ENCODE measurements around the gene CDX4.

DNA sequence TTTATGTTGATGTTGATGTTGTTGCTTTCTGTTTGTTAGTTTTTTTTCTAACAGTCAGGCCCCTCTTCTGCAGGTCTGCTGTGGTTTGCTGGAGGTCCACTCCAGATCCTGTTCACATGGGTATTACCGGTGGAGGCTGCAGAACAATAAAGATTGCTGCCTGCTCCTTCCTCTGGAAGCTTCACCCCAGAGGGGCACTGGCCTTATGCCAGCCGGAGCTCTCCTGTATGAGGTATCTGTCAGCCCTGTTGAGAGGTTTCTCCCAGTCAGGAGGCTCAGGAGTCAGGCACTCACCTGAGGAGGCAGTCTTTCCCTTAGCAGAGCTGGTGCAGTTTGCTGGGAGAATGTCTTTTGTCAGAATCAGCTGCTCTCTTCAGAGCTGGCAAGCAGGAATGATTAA is 34.7 kb downstream of the CDX4 start:
- TF ChIP-seq, protein P1, sequence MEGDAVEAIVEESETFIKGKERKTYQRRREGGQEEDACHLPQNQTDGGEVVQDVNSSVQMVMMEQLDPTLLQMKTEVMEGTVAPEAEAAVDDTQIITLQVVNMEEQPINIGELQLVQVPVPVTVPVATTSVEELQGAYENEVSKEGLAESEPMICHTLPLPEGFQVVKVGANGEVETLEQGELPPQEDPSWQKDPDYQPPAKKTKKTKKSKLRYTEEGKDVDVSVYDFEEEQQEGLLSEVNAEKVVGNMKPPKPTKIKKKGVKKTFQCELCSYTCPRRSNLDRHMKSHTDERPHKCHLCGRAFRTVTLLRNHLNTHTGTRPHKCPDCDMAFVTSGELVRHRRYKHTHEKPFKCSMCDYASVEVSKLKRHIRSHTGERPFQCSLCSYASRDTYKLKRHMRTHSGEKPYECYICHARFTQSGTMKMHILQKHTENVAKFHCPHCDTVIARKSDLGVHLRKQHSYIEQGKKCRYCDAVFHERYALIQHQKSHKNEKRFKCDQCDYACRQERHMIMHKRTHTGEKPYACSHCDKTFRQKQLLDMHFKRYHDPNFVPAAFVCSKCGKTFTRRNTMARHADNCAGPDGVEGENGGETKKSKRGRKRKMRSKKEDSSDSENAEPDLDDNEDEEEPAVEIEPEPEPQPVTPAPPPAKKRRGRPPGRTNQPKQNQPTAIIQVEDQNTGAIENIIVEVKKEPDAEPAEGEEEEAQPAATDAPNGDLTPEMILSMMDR (conservative IDR thresholded peaks at IDR 0.05; ENCODE audit: low read depth in 2 of 2) = no peak
- TF ChIP-seq CREB1 (CRISPR knock-in tag; IDR thresholded peaks at IDR 0.05; ENCODE audit: low read depth) = no peak
- TF ChIP-seq EZH2phosphoT487 (IDR thresholded peaks at IDR 0.05; ENCODE audit: unreplicated experiment) = no peak
- TF ChIP-seq EZH2 (IDR thresholded peaks at IDR 0.05; ENCODE audit: low read depth, unreplicated experiment) = no peak
- TF ChIP-seq, protein P2, sequence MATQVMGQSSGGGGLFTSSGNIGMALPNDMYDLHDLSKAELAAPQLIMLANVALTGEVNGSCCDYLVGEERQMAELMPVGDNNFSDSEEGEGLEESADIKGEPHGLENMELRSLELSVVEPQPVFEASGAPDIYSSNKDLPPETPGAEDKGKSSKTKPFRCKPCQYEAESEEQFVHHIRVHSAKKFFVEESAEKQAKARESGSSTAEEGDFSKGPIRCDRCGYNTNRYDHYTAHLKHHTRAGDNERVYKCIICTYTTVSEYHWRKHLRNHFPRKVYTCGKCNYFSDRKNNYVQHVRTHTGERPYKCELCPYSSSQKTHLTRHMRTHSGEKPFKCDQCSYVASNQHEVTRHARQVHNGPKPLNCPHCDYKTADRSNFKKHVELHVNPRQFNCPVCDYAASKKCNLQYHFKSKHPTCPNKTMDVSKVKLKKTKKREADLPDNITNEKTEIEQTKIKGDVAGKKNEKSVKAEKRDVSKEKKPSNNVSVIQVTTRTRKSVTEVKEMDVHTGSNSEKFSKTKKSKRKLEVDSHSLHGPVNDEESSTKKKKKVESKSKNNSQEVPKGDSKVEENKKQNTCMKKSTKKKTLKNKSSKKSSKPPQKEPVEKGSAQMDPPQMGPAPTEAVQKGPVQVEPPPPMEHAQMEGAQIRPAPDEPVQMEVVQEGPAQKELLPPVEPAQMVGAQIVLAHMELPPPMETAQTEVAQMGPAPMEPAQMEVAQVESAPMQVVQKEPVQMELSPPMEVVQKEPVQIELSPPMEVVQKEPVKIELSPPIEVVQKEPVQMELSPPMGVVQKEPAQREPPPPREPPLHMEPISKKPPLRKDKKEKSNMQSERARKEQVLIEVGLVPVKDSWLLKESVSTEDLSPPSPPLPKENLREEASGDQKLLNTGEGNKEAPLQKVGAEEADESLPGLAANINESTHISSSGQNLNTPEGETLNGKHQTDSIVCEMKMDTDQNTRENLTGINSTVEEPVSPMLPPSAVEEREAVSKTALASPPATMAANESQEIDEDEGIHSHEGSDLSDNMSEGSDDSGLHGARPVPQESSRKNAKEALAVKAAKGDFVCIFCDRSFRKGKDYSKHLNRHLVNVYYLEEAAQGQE (IDR thresholded peaks at IDR 0.05; ENCODE audit: unreplicated experiment) = no peak
- no peak for TF ChIP-seq JUNB (IDR thresholded peaks at IDR 0.05; ENCODE audit: unreplicated experiment)
- no peak for TF ChIP-seq POLR2AphosphoS5 (IDR thresholded peaks at IDR 0.05; ENCODE audit: low read depth)

All from GM23338 (cell line).